DLD1 (cell line): ENCODE results near the gene ZNF717.
"Not testable (repeated sequence)": the region's sequence is repeated elsewhere in the genome, so short reads cannot be mapped to it uniquely, and the experiment has no call there.

Source experiments
- in situ Hi-C: cut with HindIII; loops from 2 replicates; pipeline ENCODE4 v1.10.0; 2017; ENCODE audit warnings: low sequenced_read_pairs

The ZNF717 gene

DNA sequence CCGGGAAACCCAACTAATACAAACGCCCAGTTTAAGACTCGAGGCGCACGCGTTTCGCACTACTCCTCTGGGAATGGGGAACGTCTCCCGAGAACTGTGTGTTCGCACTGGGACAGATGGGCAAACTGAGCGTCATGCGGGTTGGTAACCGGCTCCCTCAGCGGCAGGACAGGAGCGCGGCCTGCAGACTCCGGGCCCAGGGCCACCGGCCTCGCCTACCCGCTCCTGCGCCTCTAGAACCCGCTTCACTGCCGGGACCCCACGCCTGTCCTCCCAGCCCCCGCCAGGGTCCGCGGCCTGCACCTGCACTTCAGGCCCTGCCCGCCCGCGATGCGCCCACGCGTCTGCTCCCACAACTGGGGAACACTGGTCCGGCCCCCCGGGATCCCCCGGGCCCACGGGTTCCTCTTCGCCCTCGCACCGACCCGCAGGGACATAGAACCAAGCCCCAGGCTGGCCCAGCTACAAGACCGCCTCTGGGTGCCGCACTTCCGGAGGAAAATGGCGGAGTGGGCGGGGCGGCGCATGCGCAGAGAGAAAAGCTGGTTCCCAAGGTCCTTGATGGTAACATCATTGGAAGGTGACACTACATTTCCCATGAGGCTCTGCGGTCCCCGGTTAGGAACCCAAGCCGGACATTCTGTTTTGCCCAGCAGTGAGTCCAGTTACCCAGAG, at the start of gene ZNF717:
TSS of gene ZNF717 (minus strand) at position 469 of the 675 bp plus-strand sequence. CDS start 2,187 bp downstream, outside the sequence.
- in situ Hi-C loops = not testable (repeated sequence)

- in situ Hi-C loops = not testable (repeated sequence)
Measured at GRCh38 chr3:75831076-75831475, 45.7 kb upstream of the ZNF717 start.

- in situ Hi-C loops = not testable (repeated sequence)
Measured at GRCh38 chr3:75818019-75818418, 32.7 kb upstream of the ZNF717 start.

GRCh38 chr3:75816287-75817180, 31.2 kb upstream of the ZNF717 start:
- in situ Hi-C loops = not testable (repeated sequence)

GRCh38 chr3:75814797-75815196, 29.4 kb upstream of the ZNF717 start:
- in situ Hi-C loops = no loop called here

DNA sequence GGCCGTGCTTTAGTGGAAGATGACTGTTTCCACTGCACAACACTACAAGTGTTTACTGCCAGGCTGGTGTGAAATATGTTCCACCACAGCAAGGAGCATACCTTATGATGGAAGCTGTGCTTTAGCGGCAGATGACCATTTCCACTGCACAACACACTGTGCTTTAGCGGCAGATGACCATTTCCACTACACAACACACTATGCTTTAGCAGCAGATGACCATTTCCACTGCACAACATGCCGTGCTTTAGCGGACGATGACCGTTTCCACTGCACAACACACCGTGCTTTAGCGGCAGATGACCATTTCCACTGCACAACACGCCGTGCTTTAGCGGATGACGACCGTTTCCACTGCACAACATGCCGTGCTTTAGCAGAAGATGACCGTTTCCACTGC, 2.8 kb downstream of the ZNF717 start:
- in situ Hi-C loops = no loop called here

DNA sequence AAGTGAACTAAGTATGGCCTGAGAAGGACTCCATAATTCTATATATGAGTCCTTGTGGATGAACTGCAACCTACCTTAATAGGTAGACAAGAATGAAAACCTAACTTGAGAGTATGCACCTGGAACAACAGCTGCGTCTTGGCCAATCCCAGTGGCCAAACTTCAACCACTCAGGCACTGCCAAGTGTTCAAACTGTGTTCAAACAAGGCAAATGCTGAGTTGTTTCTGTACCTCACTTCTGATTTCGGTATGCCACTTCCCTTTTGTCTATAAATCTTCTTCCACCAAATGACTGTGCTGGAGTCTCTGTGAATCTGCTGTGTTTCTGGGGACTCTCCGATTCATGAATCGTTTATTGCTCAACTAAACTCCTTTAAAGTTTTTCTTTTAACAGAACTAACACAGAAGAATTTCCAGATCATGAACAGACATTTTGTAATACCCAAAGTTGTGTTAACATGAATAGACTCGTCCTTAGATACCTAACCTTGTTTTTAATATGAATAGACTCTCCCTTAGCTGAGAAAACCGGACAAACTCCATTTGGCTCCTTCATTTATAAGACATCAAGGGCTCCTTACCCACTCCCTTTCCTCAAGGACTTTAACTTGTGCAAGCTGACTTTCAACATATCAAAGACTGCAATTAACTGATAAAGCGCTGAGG, 4.1 kb downstream of the ZNF717 start:
- in situ Hi-C loops = no loop called here

GRCh38 chr3:75777742-75778141, 7.6 kb downstream of the ZNF717 start:
- in situ Hi-C loops = not testable (repeated sequence)

- in situ Hi-C loops = not testable (repeated sequence)
Measured at GRCh38 chr3:75771631-75772030, 13.7 kb downstream of the ZNF717 start.

DNA sequence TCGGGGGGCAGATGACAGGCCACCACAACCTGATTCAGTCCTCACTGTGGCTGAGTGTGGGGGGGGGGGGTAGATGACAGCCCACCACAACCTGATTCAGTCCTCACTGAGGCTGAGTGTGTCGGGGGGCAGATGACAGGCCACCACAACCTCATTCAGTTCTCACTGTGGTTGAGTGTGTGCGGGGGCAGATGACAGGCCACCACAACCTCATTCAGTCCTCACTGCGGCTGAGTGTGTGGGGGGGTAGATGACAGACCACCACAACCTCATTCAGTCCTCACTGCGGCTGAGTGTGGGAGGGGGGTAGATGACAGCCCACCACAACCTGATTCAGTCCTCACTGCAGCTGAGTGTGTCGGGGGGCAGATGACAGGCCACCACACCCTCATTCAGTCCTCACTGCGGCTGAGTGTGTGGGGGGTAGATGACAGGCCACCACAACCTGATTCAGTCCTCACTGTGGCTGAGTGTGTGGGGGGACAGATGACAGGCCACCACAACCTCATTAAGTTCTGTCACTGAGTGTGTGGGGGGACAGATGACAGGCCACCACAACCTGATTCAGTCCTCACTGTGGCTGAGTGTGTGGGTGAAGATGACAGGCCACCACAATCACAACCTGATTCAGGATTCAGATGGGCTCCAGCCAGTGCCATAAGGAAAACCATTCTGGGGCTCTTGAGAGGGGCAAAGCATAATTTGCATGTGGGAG, 16.9 kb downstream of the ZNF717 start:
- in situ Hi-C loops = no loop called here

DNA sequence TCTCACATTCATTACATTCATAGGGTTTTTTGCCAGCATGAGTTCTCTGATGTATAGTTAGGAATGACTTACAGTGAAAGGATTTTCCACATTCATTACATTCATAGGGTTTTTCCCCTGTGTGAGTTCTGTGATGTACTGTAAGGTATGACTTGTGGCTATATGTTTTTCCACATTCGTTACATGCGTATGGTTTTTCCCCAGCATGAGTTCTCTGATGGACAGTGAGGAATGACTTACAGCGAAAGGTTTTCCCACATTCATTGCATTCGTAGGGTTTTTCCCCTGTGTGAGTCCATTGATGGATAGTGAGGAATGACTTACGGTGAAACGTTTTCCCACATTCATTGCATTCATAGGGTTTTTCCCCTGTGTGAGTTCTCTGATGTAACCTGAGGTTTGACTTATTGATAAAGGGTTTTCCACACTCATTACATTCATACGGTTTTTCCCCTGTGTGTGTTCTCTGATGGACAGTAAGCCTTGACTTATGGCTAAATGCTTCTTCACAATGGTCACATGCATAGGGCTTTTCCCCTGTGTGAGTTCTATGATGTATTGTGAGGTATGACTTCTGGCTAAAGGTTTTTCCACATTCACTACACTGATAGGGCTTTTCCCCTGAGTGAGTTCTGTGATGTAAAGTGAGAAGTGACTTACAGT, 47.4 kb downstream of the ZNF717 start:
- in situ Hi-C loops = no loop called here

GRCh38 chr3:75727985-75728384, 57.4 kb downstream of the ZNF717 start:
- in situ Hi-C loops = no loop called here

DNA sequence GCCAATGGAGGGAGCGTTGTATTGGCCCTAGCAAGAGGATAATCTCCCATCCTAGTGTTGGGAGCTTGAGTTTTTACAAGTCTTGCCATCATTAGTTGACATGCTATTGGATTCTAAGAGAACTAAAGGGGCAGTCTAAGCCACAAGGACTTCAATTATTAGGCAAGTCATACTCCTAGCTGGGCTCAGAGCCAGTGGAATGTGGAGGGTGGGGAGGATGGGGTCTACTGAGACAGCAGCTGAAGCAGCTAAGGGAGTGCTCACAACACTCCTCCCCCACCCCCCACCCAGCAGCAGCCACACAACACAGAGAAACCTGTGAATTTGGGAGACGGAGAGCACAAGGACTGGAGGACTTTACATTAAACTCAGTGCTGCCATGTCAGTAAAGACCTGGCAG, 93.3 kb downstream of the ZNF717 start:
- in situ Hi-C loops = no loop called here

GRCh38 chr3:75687323-75687722, 98.0 kb downstream of the ZNF717 start:
- in situ Hi-C loops = no loop called here
